ENCODE data around the gene KIAA1328. TPM values are rescaled to one million over a fixed set of nuclear protein-coding genes. Genes with fewer than 3 reads are reported as not detected.

Gene KIAA1328
- total RNA-seq, 1 donor from 2014 or later, result 18.1 TPM

Other genes starting within 250 kb of the KIAA1328 start
- 50.1 TPM for gene TPGS2, start 125 bp upstream of the KIAA1328 start, total RNA-seq

Measured in tongue (tissue), 1 donor.